Brain microvascular endothelial cell (primary cell): ENCODE measurements around the gene DNAH6.

ENCODE experiments used
- DNase-seq: peaks from one replicate; pipeline ENCODE4 v3.0.0-alpha.2; 2020
- H3K27ac ChIP-seq: fragments of 250-450 bp; sonication (Bioruptor Pico); 2 replicates; pipeline ENCODE4 v1.5.1; 2020; ENCODE audit warnings: mild to moderate bottlenecking, moderate library complexity
- H3K27me3 ChIP-seq: fragments of 250-450 bp; sonication (Bioruptor Pico); replicated peaks from 2 replicates; pipeline ENCODE4 v1.5.1; 2020; ENCODE audit warnings: mild to moderate bottlenecking
- H3K36me3 ChIP-seq: fragments of 250-450 bp; sonication (Bioruptor Pico); replicated peaks from 2 replicates; pipeline ENCODE4 v1.5.1; 2020; ENCODE audit warnings: mild to moderate bottlenecking
- H3K4me3 ChIP-seq: 2 replicates; pipeline ENCODE4 v1.5.1; 2011; ENCODE audit warnings: low read depth, mild to moderate bottlenecking, control low read depth, low read length, moderate library complexity
- CTCF ChIP-seq: IDR thresholded peaks from 2 replicates; pipeline ENCODE4 v1.5.1; 2011; ENCODE audit warnings: low read depth, mild to moderate bottlenecking, moderate library complexity, low read length, control low read depth, inconsistent platforms; ENCODE audit errors: missing control alignments
- in situ Hi-C: cut with HindIII; loops from 2 replicates; pipeline ENCODE4 v1.10.0; 2017; ENCODE audit warnings: low sequenced_read_pairs, low pct_ligation_motif_present

The DNAH6 gene

GRCh38 chr2:84847326-84848050 is 331.2 kb downstream of the DNAH6 start:
- no peak for TF ChIP-seq CTCF
- no peak overlapping the region for H3K27ac ChIP-seq
- no peak for DNase-seq
- in situ Hi-C loops: no loop called here
- no peaks in the 10 kb centered on the region for H3K27me3 ChIP-seq
- no peak overlapping the region for H3K4me3 ChIP-seq
- H3K36me3 ChIP-seq: no peaks in the 10 kb centered on the region

GRCh38 chr2:84849271-84849952 is 333.1 kb downstream of the DNAH6 start:
- DNase-seq: no peak
- TF ChIP-seq CTCF: no peak
- Histone ChIP-seq H3K27me3 (no peaks in the 10 kb centered on the region), H3K4me3 (no peak overlapping the region), H3K36me3 (no peaks in the 10 kb centered on the region), H3K27ac (no peak overlapping the region)
- in situ Hi-C loops: no loop called here

- H3K27me3 ChIP-seq: no peaks in the 10 kb centered on the region
- DNase-seq: no peak
- no peaks in the 10 kb centered on the region for H3K36me3 ChIP-seq
- no peak overlapping the region for H3K27ac ChIP-seq
- no peak for TF ChIP-seq CTCF
- in situ Hi-C loops: no loop called here
- H3K4me3 ChIP-seq: no peak overlapping the region
Measured at GRCh38 chr2:84850471-84850870, 334.2 kb downstream of the DNAH6 start.

- Histone ChIP-seq H3K27me3 (no peaks in the 10 kb centered on the region), H3K27ac (no peak overlapping the region), H3K36me3 (no peaks in the 10 kb centered on the region), H3K4me3 (no peak overlapping the region)
- DNase-seq: no peak
- in situ Hi-C loops: no loop called here
- TF ChIP-seq CTCF: no peak
Measured at GRCh38 chr2:84851876-84852275, 335.6 kb downstream of the DNAH6 start.

- no peak for TF ChIP-seq CTCF
- Histone ChIP-seq H3K36me3 (no peaks in the 10 kb centered on the region), H3K27me3 (no peaks in the 10 kb centered on the region), H3K27ac (no peak overlapping the region), H3K4me3 (no peak overlapping the region)
- DNase-seq: no peak
- in situ Hi-C loops: no loop called here
Measured at GRCh38 chr2:84854850-84855249, 338.6 kb downstream of the DNAH6 start.
